SIG-M5 treated with dmso at 0.1 percent for 504 hours (cell line): ENCODE results near the gene NRCAM.

ENCODE experiments used
- DNase-seq: peaks from one replicate; lab custom pipeline; 2025; ENCODE audit not compliant: unreplicated experiment; lab: John Stamatoyannopoulos, UW

NRCAM gene

GRCh38 chr7:108459922-108460551 is 3.8 kb upstream of the NRCAM start:
- DNase-seq: peak; percentile 65

- DNase-seq: no peak
Measured at GRCh38 chr7:108457871-108458270, 1.6 kb upstream of the NRCAM start.

- no peak for DNase-seq
Measured at GRCh38 chr7:108456845-108457540, 757 bp upstream of the NRCAM start.

GRCh38 chr7:108455551-108455997 is 662 bp downstream of the NRCAM start:
- DNase-seq: no peak

- DNase-seq: no peak
Measured at GRCh38 chr7:108454674-108455550, 1.3 kb downstream of the NRCAM start.

- no peak for DNase-seq
Measured at GRCh38 chr7:108454317-108454673, 1.9 kb downstream of the NRCAM start.

- no peak for DNase-seq
Measured at GRCh38 chr7:108453320-108453719, 2.9 kb downstream of the NRCAM start.

- peak; percentile 64 for DNase-seq
Measured at GRCh38 chr7:108452707-108453106, 3.5 kb downstream of the NRCAM start.

GRCh38 chr7:108451296-108451848 is 4.9 kb downstream of the NRCAM start:
- no peak for DNase-seq

- no peak for DNase-seq
Measured at GRCh38 chr7:108450160-108450559, 6.1 kb downstream of the NRCAM start.

GRCh38 chr7:108449521-108449920 is 6.7 kb downstream of the NRCAM start:
- DNase-seq: no peak

- DNase-seq: no peak
Measured at GRCh38 chr7:108448584-108449505, 7.4 kb downstream of the NRCAM start.

GRCh38 chr7:108442039-108442568 is 14.1 kb downstream of the NRCAM start:
- no peak for DNase-seq

- no peak for DNase-seq
Measured at GRCh38 chr7:108441392-108441955, 14.8 kb downstream of the NRCAM start.

GRCh38 chr7:108440613-108441012 is 15.6 kb downstream of the NRCAM start:
- no peak for DNase-seq

- DNase-seq: no peak
Measured at GRCh38 chr7:108436906-108437305, 19.3 kb downstream of the NRCAM start.

GRCh38 chr7:108434010-108434409 is 22.2 kb downstream of the NRCAM start:
- DNase-seq: no peak

GRCh38 chr7:108431099-108431498 is 25.1 kb downstream of the NRCAM start:
- DNase-seq: no peak

- no peak for DNase-seq
Measured at GRCh38 chr7:108430664-108431063, 25.6 kb downstream of the NRCAM start.

GRCh38 chr7:108427766-108428165 is 28.5 kb downstream of the NRCAM start:
- DNase-seq: no peak
